Smooth muscle cell (in vitro differentiated cells): Measurements from ENCODE around the gene CLCN1. TPM values are rescaled to one million over a fixed set of nuclear protein-coding genes. Genes with fewer than 3 reads are reported as not detected.
A peak's percentile ranks its signal among the peaks of the same experiment; 100 is the strongest.

Experiments
- DNase-seq: peaks from one replicate; lab custom pipeline; 2025; ENCODE audit not compliant: unreplicated experiment; lab: John Stamatoyannopoulos, UW
- H2AFZ ChIP-seq: fragments of 200-600 bp; sonication (generic); 2 replicates; pipeline ENCODE4 v1.6.0; 2016; ENCODE audit warnings: antibody characterized with exemption, low read depth, mild to moderate bottlenecking
- H3F3A ChIP-seq: fragments of 200-600 bp; sonication (generic); 2 replicates; pipeline ENCODE4 v1.6.0; 2017; ENCODE audit warnings: antibody characterized with exemption, low read depth
- H3K27ac ChIP-seq: fragments of 200-600 bp; sonication (generic); 2 replicates; pipeline ENCODE4 v1.5.1; 2016; ENCODE audit warnings: low read depth, mild to moderate bottlenecking
- H3K27me3 ChIP-seq: fragments of 200-600 bp; sonication (generic); 2 replicates; pipeline ENCODE4 v1.6.1; 2016; ENCODE audit warnings: low read depth, mild to moderate bottlenecking
- H3K36me3 ChIP-seq: fragments of 200-600 bp; sonication (generic); 2 replicates; pipeline ENCODE4 v1.5.1; 2016; ENCODE audit warnings: low read depth
- H3K4me1 ChIP-seq: fragments of 200-600 bp; sonication (generic); 2 replicates; pipeline ENCODE4 v1.5.1; 2016; ENCODE audit warnings: low read depth
- H3K4me2 ChIP-seq: fragments of 200-600 bp; sonication (generic); 2 replicates; pipeline ENCODE4 v1.6.0; 2016; ENCODE audit warnings: mild to moderate bottlenecking
- H3K4me3 ChIP-seq: fragments of 200-600 bp; sonication (generic); 2 replicates; pipeline ENCODE4 v1.5.1; 2016; ENCODE audit warnings: mild to moderate bottlenecking
- H3K79me2 ChIP-seq: fragments of 200-600 bp; sonication (generic); 2 replicates; pipeline ENCODE4 v1.6.0; 2016; ENCODE audit warnings: low read depth, mild to moderate bottlenecking
- H3K9ac ChIP-seq: fragments of 200-600 bp; sonication (generic); 2 replicates; pipeline ENCODE4 v1.6.0; 2016; ENCODE audit warnings: low read depth
- H3K9me3 ChIP-seq: fragments of 200-600 bp; sonication (generic); replicated peaks from 2 replicates; pipeline ENCODE4 v1.5.1; 2016; ENCODE audit warnings: low read depth
- H4K20me1 ChIP-seq: fragments of 200-600 bp; sonication (generic); 2 replicates; pipeline ENCODE4 v1.6.0; 2016; ENCODE audit warnings: low read depth
- CTCF ChIP-seq: fragments of 200-600 bp; sonication (generic); IDR thresholded peaks from 2 replicates; pipeline ENCODE4 v1.5.1; 2017; ENCODE audit warnings: borderline replicate concordance, mild to moderate bottlenecking, antibody characterized with exemption; ENCODE audit not compliant: insufficient read depth, poor library complexity, severe bottlenecking
- WGBS: methylation state at CpG from one replicate; pipeline ENCODE4 v1.1.7; 2016; ENCODE audit warnings: low lambda C conversion rate; 5-methylcytosine and 5-hydroxymethylcytosine counted together
- microRNA-seq: library from miRNA; unstranded; fragments of <30 nt; microRNA quantifications from one replicate; pipeline ENCODE4, GENCODE V29; 2016; ENCODE audit warnings: borderline number of aligned reads
- polyA plus RNA-seq: library from polyadenylated mRNA; unstranded; fragments of >200 nt; fragmentation: Nextera tagmentation; extraction: Ambion mirVana; gene quantifications from 2 replicates; pipeline ENCODE4 v1.2.1, GENCODE V29; 2016
- small RNA-seq: library from RNA; depleted of rRNA; stranded (forward); fragments of <200 nt; gene quantifications from one replicate; pipeline ENCODE3, GENCODE V24; 2014
- total RNA-seq: library from RNA; depleted of rRNA; stranded (reverse); fragments of >200 nt; gene quantifications from 2 replicates; pipeline ENCODE4 v1.2.3, GENCODE V29; 2014

The CLCN1 gene
- total and polyA plus RNA-seq, 2 experiments from 2014 or later: not detected

- no peaks in the 10 kb centered on the region for H3K27me3 ChIP-seq
- no peak overlapping the region for H3K4me2 ChIP-seq
- no peak overlapping the region for H3K9ac ChIP-seq
- WGBS: 98% methylated on average over 12 of the region's 12 CpGs
- no peaks in the 10 kb centered on the region for H3F3A ChIP-seq
- no peak for DNase-seq
- no peaks in the 10 kb centered on the region for H3K36me3 ChIP-seq
- H3K4me3 ChIP-seq: no peak overlapping the region
- H3K9me3 ChIP-seq: no peaks in the 10 kb centered on the region
- no peak overlapping the region for H2AFZ ChIP-seq
- H3K79me2 ChIP-seq: no peaks in the 10 kb centered on the region
- no peak overlapping the region for H3K27ac ChIP-seq
- no peaks in the 10 kb centered on the region for H3K4me1 ChIP-seq
- no peaks in the 10 kb centered on the region for H4K20me1 ChIP-seq
- TF ChIP-seq CTCF: no peak
Measured at GRCh38 chr7:143401265-143401664, 85.4 kb downstream of the CLCN1 start.

Small RNAs within 50 kb of the gene (microRNA-seq; reads per million reads assigned to microRNA genes)
- 4.1 reads per million for gene MIR6892

Small RNAs within 50 kb of the gene (small RNA-seq; reads per million reads assigned to genes)
- gene MIR6892: 2.3 reads per million, percentile 47 among the genes with 10 or more reads in this experiment
- not detected for gene RN7SL481P
- not detected for gene RN7SL535P

Other genes starting within 250 kb of the CLCN1 start
- gene PIP, start 184.0 kb upstream of the CLCN1 start, total RNA-seq: not detected in 2 replicates
- not detected in 2 replicates for gene PIP, start 184.0 kb upstream of the CLCN1 start, polyA plus RNA-seq
- gene TAS2R39, start 132.7 kb upstream of the CLCN1 start, total RNA-seq: not detected in 2 replicates
- not detected in 2 replicates for gene TAS2R39, start 132.7 kb upstream of the CLCN1 start, polyA plus RNA-seq
- not detected in 2 replicates for gene TAS2R40, start 94.1 kb upstream of the CLCN1 start, total RNA-seq
- not detected in 2 replicates for gene TAS2R40, start 94.1 kb upstream of the CLCN1 start, polyA plus RNA-seq
- 102 and 158 TPM in 2 replicates for gene GSTK1, start 52.7 kb upstream of the CLCN1 start, total RNA-seq
- 105 and 136 TPM in 2 replicates for gene GSTK1, start 52.7 kb upstream of the CLCN1 start, polyA plus RNA-seq
- 0.99 and 9.1 TPM in 2 replicates for gene TMEM139, start 31.2 kb upstream of the CLCN1 start, total RNA-seq
- 0.93 and 4.0 TPM in 2 replicates for gene TMEM139, start 31.2 kb upstream of the CLCN1 start, polyA plus RNA-seq
- 13.4 and 22.0 TPM in 2 replicates for gene CASP2, start 27.8 kb upstream of the CLCN1 start, total RNA-seq
- gene CASP2, start 27.8 kb upstream of the CLCN1 start, polyA plus RNA-seq: 8.1 and 10.7 TPM in 2 replicates
- 0.09 and 0.31 TPM in 2 replicates for gene FAM131B, start 46.6 kb downstream of the CLCN1 start, total RNA-seq
- 0.03 TPM in 1 of 2 replicates, not detected in the other for gene FAM131B, start 46.6 kb downstream of the CLCN1 start, polyA plus RNA-seq
- 52.2 and 71.1 TPM in 2 replicates for gene ZYX, start 65.2 kb downstream of the CLCN1 start, total RNA-seq
- 322 and 354 TPM in 2 replicates for gene ZYX, start 65.2 kb downstream of the CLCN1 start, polyA plus RNA-seq
- gene EPHA1, start 92.7 kb downstream of the CLCN1 start, total RNA-seq: 4.3 and 19.1 TPM in 2 replicates
- 8.7 and 23.6 TPM in 2 replicates for gene EPHA1, start 92.7 kb downstream of the CLCN1 start, polyA plus RNA-seq
- gene TAS2R60, start 127.3 kb downstream of the CLCN1 start, total RNA-seq: not detected in 2 replicates
- not detected in 2 replicates for gene TAS2R60, start 127.3 kb downstream of the CLCN1 start, polyA plus RNA-seq
- gene TAS2R41, start 161.8 kb downstream of the CLCN1 start, total RNA-seq: not detected in 2 replicates
- not detected in 2 replicates for gene TAS2R41, start 161.8 kb downstream of the CLCN1 start, polyA plus RNA-seq